ENCODE data around the gene EXO1.

Gene EXO1

GRCh38 chr1:241895013-241895412, 47.0 kb downstream of the EXO1 start:
- DNase-seq: no peak

GRCh38 chr1:241896670-241896962, 48.6 kb downstream of the EXO1 start:
- no peak for DNase-seq

GRCh38 chr1:241899210-241899609, 51.2 kb downstream of the EXO1 start:
- DNase-seq: no peak

GRCh38 chr1:241900381-241900780, 52.4 kb downstream of the EXO1 start:
- DNase-seq: no peak

- DNase-seq: no peak
Measured at GRCh38 chr1:241902391-241903065, 54.5 kb downstream of the EXO1 start.

- DNase-seq: no peak
Measured at GRCh38 chr1:241916196-241916595, 68.2 kb downstream of the EXO1 start.

- no peak for DNase-seq
Measured at GRCh38 chr1:241917487-241917886, 69.5 kb downstream of the EXO1 start.

GRCh38 chr1:241918879-241919278, 70.9 kb downstream of the EXO1 start:
- DNase-seq: no peak

- no peak for DNase-seq
Measured at GRCh38 chr1:241924080-241924808, 76.2 kb downstream of the EXO1 start.

GRCh38 chr1:241926141-241926540, 78.1 kb downstream of the EXO1 start:
- DNase-seq: no peak

- no peak for DNase-seq
Measured at GRCh38 chr1:241927321-241927720, 79.3 kb downstream of the EXO1 start.

- DNase-seq: no peak
Measured at GRCh38 chr1:241932845-241933244, 84.8 kb downstream of the EXO1 start.

GRCh38 chr1:241934201-241934848, 86.3 kb downstream of the EXO1 start:
- DNase-seq: no peak

- no peak for DNase-seq
Measured at GRCh38 chr1:241934866-241935265, 86.9 kb downstream of the EXO1 start.

Data from CD4-positive, alpha-beta T cell treated with Interleukin-6 for 4 hours (primary cell).